OCI-LY1 (cell line): ENCODE measurements around the gene POLE2.

Experiments
- EZH2 ChIP-seq: fragments of 200-600 bp; sonication (generic), shearing (Covaris generic); IDR thresholded peaks from 2 replicates; pipeline ENCODE4 v1.8.0; 2017; ENCODE audit warnings: borderline replicate concordance, mixed run types, mild to moderate bottlenecking, antibody characterized with exemption, low read length, moderate library complexity, mixed read lengths
- TF ChIP-seq, protein P1 (sequence below): fragments of 200-600 bp; sonication (generic), shearing (Covaris generic); IDR thresholded peaks from 2 replicates; pipeline ENCODE4 v1.5.1; 2017; ENCODE audit warnings: mild to moderate bottlenecking, antibody characterized with exemption, low read length, moderate library complexity, mixed read lengths

DNA sequence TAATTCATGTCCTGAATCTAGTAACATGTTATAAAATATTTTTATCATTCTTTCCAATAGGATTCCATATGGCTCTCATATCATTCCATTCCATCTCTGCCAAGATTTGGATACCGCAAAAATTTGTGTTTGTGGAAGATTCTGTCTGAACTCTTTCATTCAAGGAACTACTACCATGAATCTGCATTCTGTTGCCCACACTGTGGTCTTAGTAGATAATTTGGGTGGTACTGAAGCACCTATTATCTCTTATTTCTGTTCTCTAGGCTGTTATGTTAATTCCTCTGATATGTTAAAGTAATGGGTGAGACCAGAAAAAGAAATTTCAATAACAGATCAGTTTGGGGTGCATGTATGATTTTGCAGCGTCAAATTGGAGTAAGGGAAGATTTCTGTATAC lies 73.8 kb downstream of the POLE2 start:
- TF ChIP-seq, protein P1, sequence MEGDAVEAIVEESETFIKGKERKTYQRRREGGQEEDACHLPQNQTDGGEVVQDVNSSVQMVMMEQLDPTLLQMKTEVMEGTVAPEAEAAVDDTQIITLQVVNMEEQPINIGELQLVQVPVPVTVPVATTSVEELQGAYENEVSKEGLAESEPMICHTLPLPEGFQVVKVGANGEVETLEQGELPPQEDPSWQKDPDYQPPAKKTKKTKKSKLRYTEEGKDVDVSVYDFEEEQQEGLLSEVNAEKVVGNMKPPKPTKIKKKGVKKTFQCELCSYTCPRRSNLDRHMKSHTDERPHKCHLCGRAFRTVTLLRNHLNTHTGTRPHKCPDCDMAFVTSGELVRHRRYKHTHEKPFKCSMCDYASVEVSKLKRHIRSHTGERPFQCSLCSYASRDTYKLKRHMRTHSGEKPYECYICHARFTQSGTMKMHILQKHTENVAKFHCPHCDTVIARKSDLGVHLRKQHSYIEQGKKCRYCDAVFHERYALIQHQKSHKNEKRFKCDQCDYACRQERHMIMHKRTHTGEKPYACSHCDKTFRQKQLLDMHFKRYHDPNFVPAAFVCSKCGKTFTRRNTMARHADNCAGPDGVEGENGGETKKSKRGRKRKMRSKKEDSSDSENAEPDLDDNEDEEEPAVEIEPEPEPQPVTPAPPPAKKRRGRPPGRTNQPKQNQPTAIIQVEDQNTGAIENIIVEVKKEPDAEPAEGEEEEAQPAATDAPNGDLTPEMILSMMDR = no peak
- no peak for TF ChIP-seq EZH2
